ENCODE results near the gene LAMC3.

DNA sequence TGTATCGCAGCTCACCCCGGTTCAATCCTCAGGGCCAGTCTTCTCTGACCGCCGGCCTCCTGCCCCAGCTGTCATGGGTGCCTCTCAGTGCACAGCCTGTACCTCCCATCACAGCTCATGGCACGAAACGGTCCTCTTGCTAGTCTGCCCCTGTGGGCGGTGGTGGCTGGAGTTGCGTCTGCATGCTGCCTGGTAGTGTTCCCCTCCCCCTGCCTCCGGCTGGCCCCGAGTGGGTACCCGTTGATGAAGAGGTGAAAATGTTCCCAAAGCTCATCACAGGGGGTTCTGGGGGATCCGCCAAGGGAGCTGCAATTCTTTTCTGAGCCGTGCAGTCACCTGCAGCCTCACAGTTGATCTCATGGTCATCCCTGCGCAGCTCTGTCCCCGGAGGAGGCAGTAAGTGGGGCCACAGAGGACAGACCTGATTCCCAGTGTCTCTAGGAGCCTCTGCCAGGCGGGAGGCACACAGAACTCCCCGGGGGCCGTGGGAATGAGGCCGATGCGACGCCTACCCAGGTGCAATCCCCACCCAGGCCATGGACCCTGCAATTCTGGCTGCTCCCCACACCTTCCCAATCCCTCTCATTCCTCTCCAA lies 35.2 kb upstream of the LAMC3 start:
- TF ChIP-seq POLR2A (IDR thresholded peaks at IDR 0.05): no peak
- TF ChIP-seq, protein P1, sequence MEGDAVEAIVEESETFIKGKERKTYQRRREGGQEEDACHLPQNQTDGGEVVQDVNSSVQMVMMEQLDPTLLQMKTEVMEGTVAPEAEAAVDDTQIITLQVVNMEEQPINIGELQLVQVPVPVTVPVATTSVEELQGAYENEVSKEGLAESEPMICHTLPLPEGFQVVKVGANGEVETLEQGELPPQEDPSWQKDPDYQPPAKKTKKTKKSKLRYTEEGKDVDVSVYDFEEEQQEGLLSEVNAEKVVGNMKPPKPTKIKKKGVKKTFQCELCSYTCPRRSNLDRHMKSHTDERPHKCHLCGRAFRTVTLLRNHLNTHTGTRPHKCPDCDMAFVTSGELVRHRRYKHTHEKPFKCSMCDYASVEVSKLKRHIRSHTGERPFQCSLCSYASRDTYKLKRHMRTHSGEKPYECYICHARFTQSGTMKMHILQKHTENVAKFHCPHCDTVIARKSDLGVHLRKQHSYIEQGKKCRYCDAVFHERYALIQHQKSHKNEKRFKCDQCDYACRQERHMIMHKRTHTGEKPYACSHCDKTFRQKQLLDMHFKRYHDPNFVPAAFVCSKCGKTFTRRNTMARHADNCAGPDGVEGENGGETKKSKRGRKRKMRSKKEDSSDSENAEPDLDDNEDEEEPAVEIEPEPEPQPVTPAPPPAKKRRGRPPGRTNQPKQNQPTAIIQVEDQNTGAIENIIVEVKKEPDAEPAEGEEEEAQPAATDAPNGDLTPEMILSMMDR (IDR thresholded peaks at IDR 0.05): no peak

All from right lobe of liver (tissue), 4 donors.